SKM-1 treated with dmso at 0.1 percent for 144 hours (cell line): ENCODE data around the gene CHPT1.

Experiments used
- DNase-seq: peaks from one replicate; lab custom pipeline; 2025; ENCODE audit not compliant: unreplicated experiment; lab: John Stamatoyannopoulos, UW

CHPT1 gene

DNA sequence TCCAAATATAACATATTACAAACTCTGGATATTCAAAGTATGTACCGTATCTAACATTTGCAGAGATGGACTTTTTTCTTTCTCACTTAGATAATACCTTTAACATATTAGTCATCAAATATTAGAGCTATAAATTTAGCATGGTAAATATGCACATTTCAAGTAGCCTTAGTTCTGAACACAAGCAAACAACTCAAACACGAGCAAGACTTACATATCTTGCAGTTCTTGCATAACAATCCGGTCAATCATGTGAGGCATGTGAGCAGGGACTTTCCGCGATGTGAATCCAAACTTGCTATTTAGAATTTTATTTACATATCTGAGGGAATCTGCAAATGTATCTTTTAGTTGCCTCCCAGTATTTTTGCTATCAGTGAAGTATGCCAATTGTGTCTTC lies 63.9 kb downstream of the CHPT1 start:
- no peak for DNase-seq

GRCh38 chr12:101761781-101762180 lies 64.3 kb downstream of the CHPT1 start:
- no peak for DNase-seq

DNA sequence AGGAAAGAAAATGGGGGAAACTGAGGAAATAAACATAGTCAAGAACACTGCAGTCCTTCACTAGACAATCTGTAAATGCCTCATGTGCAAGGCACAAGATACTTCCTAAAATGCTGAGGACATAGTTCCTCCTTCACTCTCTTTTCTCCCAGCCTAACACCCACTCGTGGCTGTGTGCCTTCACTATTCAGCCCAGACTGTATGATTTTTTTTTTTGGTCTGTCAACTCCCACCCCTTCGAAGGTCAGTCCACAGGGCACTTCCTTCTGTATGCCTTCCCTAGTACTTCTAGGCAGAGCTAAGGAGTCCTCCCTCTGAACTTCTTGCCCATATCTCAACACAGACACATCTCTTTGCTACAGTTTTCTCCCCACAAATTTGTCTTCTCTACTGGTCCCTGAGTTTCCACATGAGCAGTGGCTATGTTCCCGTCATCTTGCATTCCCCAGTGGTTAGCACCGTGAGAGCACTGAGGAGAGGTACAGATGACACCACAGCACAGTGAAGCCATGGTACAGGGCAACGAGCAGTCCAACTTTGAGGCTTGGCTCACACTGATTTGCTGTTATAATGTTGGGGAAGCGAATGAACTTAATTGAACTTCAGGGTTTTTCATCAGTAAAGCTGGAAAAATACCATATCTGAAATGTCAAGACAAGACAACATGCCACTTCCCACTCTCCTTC lies 65.9 kb downstream of the CHPT1 start:
- peak; percentile 9 for DNase-seq

DNA sequence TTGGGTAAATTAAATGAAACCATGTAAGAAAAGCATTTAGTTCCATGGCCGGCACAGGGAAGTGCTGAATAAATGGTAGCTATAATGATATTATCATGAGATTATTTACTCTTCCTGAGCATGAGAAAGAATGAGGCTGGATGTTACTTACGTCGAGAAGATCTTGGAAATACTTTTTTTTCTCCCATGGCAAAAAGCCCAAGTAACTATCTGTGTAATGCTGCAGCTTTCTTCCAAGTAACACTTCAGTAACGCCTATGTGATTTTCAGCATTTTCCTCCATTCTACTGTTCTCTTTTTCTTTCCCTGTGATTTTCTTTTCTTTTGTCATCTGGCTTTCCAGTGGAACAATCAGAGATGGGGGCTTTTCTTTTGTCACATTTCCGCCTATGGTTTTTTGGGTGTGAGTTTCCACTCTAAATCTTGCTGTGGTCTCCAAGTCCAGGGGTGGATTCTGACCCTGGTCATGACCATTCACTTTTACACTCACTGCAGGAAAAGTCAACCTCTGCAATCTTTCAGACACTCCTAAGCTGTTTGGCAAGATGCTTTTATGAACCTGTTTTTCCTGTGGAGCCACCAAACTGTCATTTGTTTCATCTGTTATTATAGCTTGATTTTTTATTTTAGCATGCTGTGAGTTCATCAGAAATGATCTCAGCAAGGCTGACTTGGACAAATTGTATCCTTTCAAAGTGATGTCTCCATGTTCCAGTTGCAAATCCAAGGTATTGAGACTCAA lies 66.8 kb downstream of the CHPT1 start:
- no peak for DNase-seq

- DNase-seq, result no peak
Observed at GRCh38 chr12:101767537-101767936, 70.1 kb downstream of the CHPT1 start.

- DNase-seq, result no peak
Observed at GRCh38 chr12:101768781-101769180, 71.3 kb downstream of the CHPT1 start.

DNA sequence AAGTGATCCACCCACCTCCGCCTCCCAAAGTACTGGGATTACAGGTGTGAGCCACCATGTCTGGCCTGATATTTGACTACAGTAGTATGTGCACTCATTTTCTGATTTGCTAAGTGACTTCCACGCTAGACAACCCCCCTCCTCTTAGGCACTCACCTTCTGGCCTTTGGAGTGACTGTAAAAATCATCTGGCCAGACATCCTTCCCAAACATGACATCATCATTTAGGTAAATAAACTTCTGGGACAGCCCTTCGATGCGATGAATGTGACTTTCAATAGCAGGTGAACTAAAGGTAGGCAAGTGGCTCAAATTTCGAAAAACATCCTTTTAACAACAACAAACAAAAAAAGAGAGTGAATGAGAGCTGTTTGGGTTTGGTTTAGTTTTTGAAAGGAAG lies 72.4 kb downstream of the CHPT1 start:
- DNase-seq, result no peak

DNA sequence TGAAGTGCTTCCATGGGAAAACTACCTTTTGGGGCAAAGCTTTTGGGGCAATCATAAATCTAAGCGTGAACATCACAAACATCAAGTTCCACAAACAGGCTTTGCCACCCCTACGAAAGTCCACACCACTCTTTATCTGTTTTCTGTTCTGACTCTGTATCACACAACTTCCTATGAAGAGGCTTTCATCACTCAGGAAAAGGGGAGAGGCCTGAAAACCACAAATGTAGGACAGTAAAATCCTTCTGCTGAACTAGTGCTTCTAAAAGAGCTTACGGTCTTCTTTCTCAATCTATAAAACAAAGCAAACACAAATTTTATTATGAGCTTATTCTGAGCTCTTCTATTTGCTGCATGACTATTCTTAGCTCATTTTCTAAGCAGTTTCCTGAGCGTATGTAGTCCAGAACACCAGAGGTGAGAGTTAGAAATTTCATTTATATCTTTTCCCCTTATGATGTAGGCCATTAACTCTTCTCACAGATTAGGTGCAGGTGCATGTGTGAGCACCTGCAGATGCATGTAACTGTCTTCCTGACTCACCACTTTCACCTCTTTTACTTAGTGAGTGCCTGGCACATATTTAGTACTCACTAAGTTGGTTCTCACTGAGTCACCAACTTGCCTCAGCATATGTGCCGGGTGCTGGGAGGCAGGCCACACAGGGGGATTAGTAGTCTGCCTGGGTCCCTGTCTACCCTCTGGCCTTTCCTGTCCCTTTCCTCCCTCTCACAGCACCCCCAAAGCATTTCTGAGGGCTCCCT lies 74.8 kb downstream of the CHPT1 start:
- DNase-seq, result peak; percentile 20

DNA sequence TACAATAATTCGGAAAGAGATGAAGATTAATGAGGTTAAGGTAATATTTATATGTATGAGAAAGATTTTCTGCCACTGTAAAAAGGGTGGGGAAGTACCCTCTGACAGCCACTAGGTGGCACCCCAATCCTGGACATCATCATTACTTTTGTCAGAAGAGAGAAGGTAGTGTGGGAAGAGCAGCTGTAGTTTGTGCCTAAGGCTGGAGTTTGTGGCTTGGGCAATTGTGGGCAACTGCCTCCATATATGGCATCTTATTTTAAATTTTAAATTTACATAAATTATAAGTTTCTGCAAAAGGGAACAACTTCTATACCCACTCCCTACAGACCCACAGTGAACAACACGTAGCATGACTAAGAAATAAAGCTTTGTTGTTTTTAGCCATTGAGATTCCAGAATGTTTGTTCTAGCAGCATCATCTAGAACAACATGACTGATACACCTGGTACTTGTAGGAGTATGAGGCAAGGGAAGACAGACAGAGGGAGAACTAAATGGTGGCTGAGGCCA lies 76.3 kb downstream of the CHPT1 start:
- DNase-seq, result peak; percentile 39

- no peak for DNase-seq
Observed at GRCh38 chr12:101775816-101776215, 78.4 kb downstream of the CHPT1 start.

GRCh38 chr12:101777485-101777884 lies 80.0 kb downstream of the CHPT1 start:
- DNase-seq, result peak; percentile 28

DNA sequence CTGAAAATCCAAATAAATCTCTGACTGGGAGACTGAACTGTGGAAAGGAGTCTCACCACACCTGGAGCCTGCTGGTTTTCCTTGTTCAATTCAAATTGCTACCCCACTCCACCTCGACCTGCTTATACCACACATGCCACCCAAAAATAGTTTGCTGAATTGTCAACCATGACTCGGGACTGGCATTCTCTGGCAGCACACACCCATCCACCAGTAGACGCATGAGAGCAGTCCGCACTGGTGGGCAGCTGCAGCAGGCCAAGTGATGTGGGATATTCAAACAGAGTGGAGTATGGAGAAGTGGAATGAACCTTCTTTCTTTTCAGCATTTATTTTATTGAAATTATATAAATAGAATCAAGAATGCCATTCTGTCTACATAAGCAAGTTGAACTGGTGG lies 80.5 kb downstream of the CHPT1 start:
- no peak for DNase-seq
